ENCODE results near the gene AP2M1. TPM values are rescaled to one million over a fixed set of nuclear protein-coding genes. Genes with fewer than 3 reads are reported as not detected.

Gene AP2M1
- total and polyA plus RNA-seq, 10 of the 15 experiments (the other 5 are each of a cell fraction or from before 2014, with no cell fraction given) = 65.6 to 356 (median 161) TPM

DNA sequence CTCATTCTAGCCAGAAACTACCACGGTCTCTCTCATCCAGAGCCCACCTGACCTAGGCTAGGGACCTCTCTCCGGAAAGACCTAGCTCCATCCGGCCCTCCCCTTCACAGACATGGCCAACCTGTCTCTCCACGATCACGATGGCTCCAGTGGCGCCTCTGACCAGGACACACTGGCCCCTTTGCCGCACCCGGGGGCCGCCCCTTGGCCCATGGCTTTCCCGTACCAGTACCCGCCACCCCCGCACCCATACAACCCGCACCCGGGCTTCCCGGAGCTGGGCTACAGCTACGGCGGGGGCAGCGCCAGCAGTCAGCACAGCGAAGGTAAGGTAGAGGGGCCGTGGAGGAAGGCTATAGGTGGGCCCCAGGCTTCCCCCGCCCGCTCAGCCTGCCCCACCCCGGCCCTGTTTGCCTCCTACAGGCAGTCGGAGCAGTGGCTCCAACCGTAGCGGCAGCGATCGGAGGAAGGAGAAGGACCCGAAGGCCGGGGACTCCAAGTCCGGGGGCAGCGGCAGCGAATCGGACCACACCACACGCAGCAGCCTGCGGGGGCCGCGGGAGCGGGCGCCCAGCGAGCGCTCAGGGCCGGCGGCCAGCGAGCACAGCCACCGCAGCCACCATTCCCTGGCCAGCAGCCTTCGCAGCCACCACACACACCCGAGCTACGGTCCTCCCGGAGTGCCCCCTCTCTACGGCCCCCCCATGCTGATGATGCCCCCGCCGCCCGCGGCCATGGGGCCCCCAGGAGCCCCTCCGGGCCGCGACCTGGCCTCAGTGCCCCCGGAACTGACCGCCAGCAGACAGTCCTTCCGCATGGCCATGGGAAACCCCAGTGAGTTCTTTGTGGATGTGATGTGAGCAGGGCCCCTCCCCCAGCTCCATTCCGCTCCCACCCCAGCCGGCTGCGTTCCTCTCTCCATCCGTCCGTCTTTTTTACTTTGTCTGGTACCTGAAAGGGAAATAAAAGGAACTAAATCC lies 4.5 kb upstream of the AP2M1 start (continued):
- TF ChIP-seq, protein P1, sequence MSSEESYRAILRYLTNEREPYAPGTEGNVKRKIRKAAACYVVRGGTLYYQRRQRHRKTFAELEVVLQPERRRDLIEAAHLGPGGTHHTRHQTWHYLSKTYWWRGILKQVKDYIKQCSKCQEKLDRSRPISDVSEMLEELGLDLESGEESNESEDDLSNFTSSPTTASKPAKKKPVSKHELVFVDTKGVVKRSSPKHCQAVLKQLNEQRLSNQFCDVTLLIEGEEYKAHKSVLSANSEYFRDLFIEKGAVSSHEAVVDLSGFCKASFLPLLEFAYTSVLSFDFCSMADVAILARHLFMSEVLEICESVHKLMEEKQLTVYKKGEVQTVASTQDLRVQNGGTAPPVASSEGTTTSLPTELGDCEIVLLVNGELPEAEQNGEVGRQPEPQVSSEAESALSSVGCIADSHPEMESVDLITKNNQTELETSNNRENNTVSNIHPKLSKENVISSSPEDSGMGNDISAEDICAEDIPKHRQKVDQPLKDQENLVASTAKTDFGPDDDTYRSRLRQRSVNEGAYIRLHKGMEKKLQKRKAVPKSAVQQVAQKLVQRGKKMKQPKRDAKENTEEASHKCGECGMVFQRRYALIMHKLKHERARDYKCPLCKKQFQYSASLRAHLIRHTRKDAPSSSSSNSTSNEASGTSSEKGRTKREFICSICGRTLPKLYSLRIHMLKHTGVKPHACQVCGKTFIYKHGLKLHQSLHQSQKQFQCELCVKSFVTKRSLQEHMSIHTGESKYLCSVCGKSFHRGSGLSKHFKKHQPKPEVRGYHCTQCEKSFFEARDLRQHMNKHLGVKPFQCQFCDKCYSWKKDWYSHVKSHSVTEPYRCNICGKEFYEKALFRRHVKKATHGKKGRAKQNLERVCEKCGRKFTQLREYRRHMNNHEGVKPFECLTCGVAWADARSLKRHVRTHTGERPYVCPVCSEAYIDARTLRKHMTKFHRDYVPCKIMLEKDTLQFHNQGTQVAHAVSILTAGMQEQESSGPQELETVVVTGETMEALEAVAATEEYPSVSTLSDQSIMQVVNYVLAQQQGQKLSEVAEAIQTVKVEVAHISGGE (CRISPR knock-in tag; IDR thresholded peaks at IDR 0.05) = no peak
- TF ChIP-seq MEF2A (IDR thresholded peaks at IDR 0.05; ENCODE audit: insufficient read depth, low read depth, low read length) (no peak), CREM (IDR thresholded peaks at IDR 0.05; ENCODE audit: low read depth) (no peak), TBL1XR1 (IDR thresholded peaks at IDR 0.05; ENCODE audit: low read depth, low read length) (no peak), NKRF (conservative IDR thresholded peaks at IDR 0.05) (no peak)

All from GM12878 (cell line).